Duodenal mucosa (tissue), 2 donors: ENCODE results near the gene P4HA3.

Experiments
- H3K27ac ChIP-seq: one replicate; pipeline ENCODE4 v1.7.0; 2013; ENCODE audit warnings: low read depth, low read length
- H3K27me3 ChIP-seq, 2 donors: one replicate each; pipeline ENCODE4 v1.7.0; 2013; ENCODE audit warnings: low read length in 2 of 2, control low read depth in 1 of 2; ENCODE audit not compliant: insufficient read depth in 2 of 2, control insufficient read depth in 1 of 2
- H3K36me3 ChIP-seq, 2 donors: one replicate each; pipeline ENCODE4 v1.7.0; 2013; ENCODE audit warnings: low read length in 2 of 2, control low read depth in 1 of 2; ENCODE audit not compliant: insufficient read depth in 2 of 2, control insufficient read depth in 1 of 2
- H3K4me1 ChIP-seq, 2 donors: one replicate each; pipeline ENCODE4 v1.7.0; 2013; ENCODE audit warnings: low read length in 2 of 2, control low read depth in 1 of 2; ENCODE audit not compliant: insufficient read depth in 2 of 2, control insufficient read depth in 1 of 2
- H3K4me3 ChIP-seq, 2 donors: one replicate each; pipeline ENCODE4 v1.7.0; 2013; ENCODE audit warnings: low read length in 2 of 2, low read depth in 1 of 2
- H3K9ac ChIP-seq, 2 donors: one replicate each; pipeline ENCODE4 v1.7.0; 2013; ENCODE audit warnings: low read length in 2 of 2, low read depth in 1 of 2
- H3K9me3 ChIP-seq, 2 donors: one replicate each; pipeline ENCODE4 v1.7.0; 2013; ENCODE audit warnings: low read length in 2 of 2, control low read depth in 1 of 2; ENCODE audit not compliant: control insufficient read depth in 1 of 2

The P4HA3 gene

GRCh38 chr11:74311352-74311926 lies at the start of gene P4HA3:
P4HA3 (minus strand) TSS chr11:74311640; CDS start chr11:74311611, 29 bp downstream.
- peaks cover 5 to 6% of the 10 kb centered on the region in 2 donors for H3K4me1 ChIP-seq
- H3K27me3 ChIP-seq, result peaks cover 11 to 12% of the 10 kb centered on the region in 2 donors
- H3K9me3 ChIP-seq, result peaks cover 2% of the 10 kb centered on the region in 2 donors
- peak within 1 kb of the TSS; percentile 55 to 58 for H3K4me3 ChIP-seq
- no peaks in the 10 kb centered on the region for H3K36me3 ChIP-seq
- H3K27ac ChIP-seq, result no peak within 1 kb of the TSS
- H3K9ac ChIP-seq, result peak within 1 kb of the TSS in 1 of 2 donors; percentile 15

DNA sequence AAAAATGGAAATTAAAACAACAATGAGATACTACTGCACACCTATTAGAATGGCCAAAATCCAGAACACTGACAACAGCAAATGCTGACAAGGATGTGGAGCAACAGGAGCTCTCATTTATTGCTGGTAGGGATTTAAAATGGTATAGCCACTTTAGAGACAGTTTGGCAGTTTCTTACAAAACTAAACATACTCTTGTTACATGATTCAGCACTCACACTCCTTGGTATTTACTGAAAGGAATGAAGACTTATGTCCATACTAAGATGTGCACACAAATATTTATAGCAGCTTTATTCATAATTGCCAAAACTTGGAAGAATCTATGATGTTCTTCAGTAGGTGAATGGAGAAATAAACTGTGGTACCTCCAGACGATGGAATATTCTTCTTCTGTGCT lies 46.0 kb upstream of the P4HA3 start:
- Histone ChIP-seq H3K4me1 (no peaks in the 10 kb centered on the region), H3K4me3 (no peak overlapping the region), H3K27me3 (no peaks in the 10 kb centered on the region), H3K36me3 (peaks cover 0 to 4% of the 10 kb centered on the region in 2 donors), H3K9ac (no peak overlapping the region), H3K9me3 (no peaks in the 10 kb centered on the region), H3K27ac (no peak overlapping the region)

GRCh38 chr11:74355626-74356025 lies 44.2 kb upstream of the P4HA3 start:
- no peak overlapping the region for H3K27ac ChIP-seq
- no peaks in the 10 kb centered on the region for H3K27me3 ChIP-seq
- peaks cover 0 to 6% of the 10 kb centered on the region in 2 donors for H3K36me3 ChIP-seq
- H3K9ac ChIP-seq, result no peak overlapping the region
- no peaks in the 10 kb centered on the region for H3K9me3 ChIP-seq
- H3K4me1 ChIP-seq, result no peaks in the 10 kb centered on the region
- no peak overlapping the region for H3K4me3 ChIP-seq

GRCh38 chr11:74354036-74354435 lies 42.6 kb upstream of the P4HA3 start:
- no peak overlapping the region for H3K9ac ChIP-seq
- no peaks in the 10 kb centered on the region for H3K9me3 ChIP-seq
- no peaks in the 10 kb centered on the region for H3K27me3 ChIP-seq
- H3K4me3 ChIP-seq, result no peak overlapping the region
- H3K27ac ChIP-seq, result no peak overlapping the region
- H3K36me3 ChIP-seq, result peaks cover 0 to 2% of the 10 kb centered on the region in 2 donors
- no peaks in the 10 kb centered on the region for H3K4me1 ChIP-seq

DNA sequence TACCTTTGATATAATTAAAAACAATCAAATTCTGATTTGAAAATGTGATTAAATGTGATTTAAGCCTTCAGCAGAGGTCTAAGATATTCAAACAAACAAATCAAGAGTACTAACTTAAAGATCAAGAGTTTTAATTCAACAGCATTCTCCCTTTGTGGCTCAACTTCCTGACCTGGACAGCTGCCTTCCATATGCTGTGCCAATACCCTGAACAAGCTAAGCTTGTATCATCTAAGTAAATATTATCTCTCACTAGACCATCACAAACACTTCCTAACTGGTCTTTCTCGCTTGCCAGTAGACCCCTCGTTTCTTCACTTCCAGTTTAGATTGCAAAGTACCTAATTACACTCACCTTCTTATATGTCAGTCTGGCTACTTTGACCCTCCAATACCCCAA lies 35.9 kb upstream of the P4HA3 start:
- H3K36me3 ChIP-seq, result peaks cover 0 to 2% of the 10 kb centered on the region in 2 donors
- no peaks in the 10 kb centered on the region for H3K9me3 ChIP-seq
- H3K4me3 ChIP-seq, result no peak overlapping the region
- no peak overlapping the region for H3K27ac ChIP-seq
- no peaks in the 10 kb centered on the region for H3K27me3 ChIP-seq
- no peak overlapping the region for H3K9ac ChIP-seq
- no peaks in the 10 kb centered on the region for H3K4me1 ChIP-seq

DNA sequence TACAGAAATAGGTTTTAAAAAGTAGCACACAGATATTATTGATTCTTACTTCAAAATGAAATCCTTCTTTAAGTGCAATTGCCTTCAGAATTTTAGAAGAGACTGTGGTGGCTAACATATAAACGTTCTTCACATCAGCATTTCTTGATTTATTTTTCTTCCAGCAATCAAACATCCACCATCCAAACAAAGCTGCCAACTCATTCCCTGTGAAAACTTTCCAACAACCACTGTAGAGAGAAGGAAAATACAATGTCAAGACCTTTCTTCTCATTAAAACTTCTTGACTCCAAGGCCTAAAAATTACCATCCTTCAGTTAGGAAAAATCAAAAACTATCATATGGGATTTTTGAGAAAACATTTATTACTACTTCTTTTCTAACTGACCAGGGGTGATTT lies 34.0 kb upstream of the P4HA3 start:
- Histone ChIP-seq H3K4me1 (no peaks in the 10 kb centered on the region), H3K9me3 (no peaks in the 10 kb centered on the region)

DNA sequence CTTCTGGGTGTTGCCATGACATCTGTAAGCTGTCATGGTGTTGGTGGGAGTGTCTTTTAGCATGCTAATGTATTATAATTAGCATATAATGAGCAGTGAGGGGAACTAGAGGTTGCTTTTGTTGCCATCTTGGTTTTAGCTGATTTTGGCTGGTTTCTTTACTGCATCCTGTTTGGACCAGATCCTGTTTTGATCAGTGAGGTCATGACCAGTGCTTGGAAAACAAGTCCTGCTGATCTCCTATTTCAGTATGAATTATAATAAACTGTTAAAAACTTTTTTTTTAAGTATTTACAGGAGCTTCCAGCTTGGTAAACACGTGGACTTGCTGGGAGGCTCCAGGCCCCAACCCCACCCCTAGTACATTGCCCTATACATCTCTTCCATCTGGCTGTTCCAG lies 30.5 kb upstream of the P4HA3 start:
- H3K4me1 ChIP-seq, result peaks cover 8 to 16% of the 10 kb centered on the region in 2 donors
- H3K27me3 ChIP-seq, result no peaks in the 10 kb centered on the region
- H3K36me3 ChIP-seq, result peaks cover 4 to 18% of the 10 kb centered on the region in 2 donors
- H3K9me3 ChIP-seq, result no peaks in the 10 kb centered on the region
- no peak overlapping the region for H3K9ac ChIP-seq
- no peak overlapping the region for H3K4me3 ChIP-seq
- no peak overlapping the region for H3K27ac ChIP-seq

More for the DNA sequence above, 34.0 kb upstream of the P4HA3 start:
- peaks cover 1 to 2% of the 10 kb centered on the region in 2 donors for H3K36me3 ChIP-seq
- H3K27ac ChIP-seq, result no peak overlapping the region
- no peak overlapping the region for H3K4me3 ChIP-seq
- no peak overlapping the region for H3K9ac ChIP-seq
- H3K27me3 ChIP-seq, result no peaks in the 10 kb centered on the region

DNA sequence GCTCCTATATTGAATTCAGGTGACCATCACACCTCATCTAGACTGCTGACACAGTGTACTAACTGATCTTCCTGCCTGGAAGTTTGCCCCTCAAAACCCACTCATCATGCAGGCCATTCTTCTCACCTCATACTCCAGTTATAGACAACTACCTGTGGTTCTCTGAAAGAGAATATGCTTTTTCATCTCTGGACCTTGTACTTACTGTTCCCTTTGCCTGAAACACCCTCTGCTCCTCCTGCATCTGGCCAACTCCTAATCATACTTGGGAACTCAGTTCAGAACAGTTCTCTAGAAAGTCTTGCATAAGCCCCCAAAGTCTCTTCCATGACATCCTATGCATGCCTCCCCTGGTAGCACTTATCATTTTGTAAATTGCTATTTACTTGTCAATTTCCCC lies 28.2 kb upstream of the P4HA3 start:
- H3K9me3 ChIP-seq, result no peaks in the 10 kb centered on the region
- H3K27me3 ChIP-seq, result no peaks in the 10 kb centered on the region
- no peak overlapping the region for H3K9ac ChIP-seq
- no peak overlapping the region for H3K27ac ChIP-seq
- peaks cover 5 to 18% of the 10 kb centered on the region in 2 donors for H3K36me3 ChIP-seq
- H3K4me1 ChIP-seq, result peaks cover 8 to 16% of the 10 kb centered on the region in 2 donors
- H3K4me3 ChIP-seq, result no peak overlapping the region

- Histone ChIP-seq H3K4me3 (no peak overlapping the region), H3K9ac (no peak overlapping the region), H3K27me3 (no peaks in the 10 kb centered on the region), H3K4me1 (peaks cover 8 to 16% of the 10 kb centered on the region in 2 donors), H3K27ac (no peak overlapping the region), H3K9me3 (no peaks in the 10 kb centered on the region), H3K36me3 (peaks cover 5 to 18% of the 10 kb centered on the region in 2 donors)
Observed at GRCh38 chr11:74338963-74339362, 27.5 kb upstream of the P4HA3 start.

GRCh38 chr11:74333193-74333592 lies 21.8 kb upstream of the P4HA3 start:
- Histone ChIP-seq H3K36me3 (peaks cover 2 to 8% of the 10 kb centered on the region in 2 donors), H3K9me3 (no peaks in the 10 kb centered on the region), H3K4me3 (no peak overlapping the region), H3K27me3 (no peaks in the 10 kb centered on the region), H3K27ac (no peak overlapping the region), H3K9ac (no peak overlapping the region), H3K4me1 (peaks cover 0 to 10% of the 10 kb centered on the region in 2 donors)
